SK-N-SH (cell line): ENCODE results near the gene SDCCAG8. TPM values are rescaled to one million over a fixed set of nuclear protein-coding genes. Genes with fewer than 3 reads are reported as not detected.

ENCODE experiments used
- CTCF ChIA-PET: fragments of 300-600, 350-600 bp; formaldehyde crosslinking; extraction: SDS; loops from one replicate; lab custom pipeline; 2021; lab: Yijun Ruan, JAX
- POLR2A ChIA-PET: fragments of 350-600 bp; sonication (Branson Sonifier 250); formaldehyde crosslinking; extraction: SDS; loops from one replicate; lab custom pipeline; 2020; ENCODE audit warnings: antibody characterized with exemption, inconsistent platforms; lab: Yijun Ruan, JAX
- DNase-seq: peaks from one replicate; pipeline ENCODE4 v3.0.0; 2012
- H2AFZ ChIP-seq: fragments of 200-600 bp; sonication (generic); 2 replicates; pipeline ENCODE4 v1.8.1; 2016; ENCODE audit warnings: antibody characterized with exemption, mild to moderate bottlenecking, low read depth
- H3F3A ChIP-seq: fragments of 200-600 bp; sonication (generic); replicated peaks from 2 replicates; pipeline ENCODE3; 2016; ENCODE audit warnings: antibody characterized with exemption, mild to moderate bottlenecking; ENCODE audit not compliant: insufficient read depth
- H3K27ac ChIP-seq, 2 experiments: fragments of 200-500 bp in 1 of 2; fragments of 200-600 bp in 1 of 2; sonication (Bioruptor generic) in 1 of 2; sonication (generic), shearing (Covaris generic) in 1 of 2; 2 replicates each; pipeline versions ENCODE4 v1.5.1 to v1.6.1; 2014 to 2016; ENCODE audit warnings: low read depth in 2 of 2, inconsistent platforms in 1 of 2, low read length in 1 of 2, mild to moderate bottlenecking in 1 of 2, mixed read lengths in 1 of 2
- H3K27me3 ChIP-seq: fragments of 200-600 bp; sonication (generic), shearing (Covaris generic); 2 replicates; pipeline ENCODE4 v1.6.1; 2016; ENCODE audit warnings: mixed run types; ENCODE audit not compliant: insufficient read depth
- H3K36me3 ChIP-seq, 2 experiments: fragments of 200-500 bp in 1 of 2; fragments of 200-600 bp in 1 of 2; sonication (Bioruptor generic) in 1 of 2; sonication (generic) in 1 of 2; replicated peaks in 1 of 2; 2 replicates each; pipeline versions ENCODE3 to v1.5.1; 2014 to 2016; ENCODE audit warnings: low read length in 1 of 2, mild to moderate bottlenecking in 1 of 2; ENCODE audit not compliant: insufficient read depth in 2 of 2, control insufficient read depth in 1 of 2
- H3K4me1 ChIP-seq, 2 experiments: fragments of 200-500 bp in 1 of 2; fragments of 200-600 bp in 1 of 2; sonication (Bioruptor generic) in 1 of 2; sonication (generic), shearing (Covaris generic) in 1 of 2; 2 replicates each; pipeline versions ENCODE4 v1.5.1 to v1.6.1; 2014 to 2016; ENCODE audit warnings: low read depth in 1 of 2, low read length in 1 of 2, mixed run types in 1 of 2; ENCODE audit not compliant: insufficient read depth in 2 of 2, control insufficient read depth in 1 of 2
- H3K4me2 ChIP-seq: fragments of 200-600 bp; sonication (generic), shearing (Covaris generic); 2 replicates; pipeline ENCODE4 v1.6.1; 2017; ENCODE audit warnings: mixed run types
- H3K4me3 ChIP-seq, 2 experiments: fragments of 200-500 bp in 1 of 2; fragments of 200-600 bp in 1 of 2; sonication (Bioruptor generic) in 1 of 2; sonication (generic), shearing (Covaris generic) in 1 of 2; 2 replicates each; pipeline versions ENCODE4 v1.5.1 to v1.8.1; 2014 to 2016; ENCODE audit warnings: low read depth in 2 of 2, inconsistent platforms in 1 of 2, low read length in 1 of 2, mild to moderate bottlenecking in 1 of 2, mixed read lengths in 1 of 2, moderate library complexity in 1 of 2
- H3K79me2 ChIP-seq: fragments of 200-600 bp; sonication (generic); 2 replicates; pipeline ENCODE4 v1.8.1; 2017; ENCODE audit warnings: mild to moderate bottlenecking; ENCODE audit not compliant: insufficient read depth
- H3K9ac ChIP-seq: fragments of 200-600 bp; sonication (generic); 2 replicates; pipeline ENCODE4 v1.6.1; 2017; ENCODE audit warnings: mixed run types
- H3K9me2 ChIP-seq: fragments of 200-600 bp; sonication (generic); 2 replicates; pipeline ENCODE4 v1.6.1; 2017; ENCODE audit warnings: mixed run types
- H3K9me3 ChIP-seq: fragments of 200-600 bp; sonication (generic); 2 replicates; pipeline ENCODE4 v1.6.1; 2017; ENCODE audit warnings: mixed run types, mild to moderate bottlenecking, moderate library complexity
- H4K20me1 ChIP-seq: fragments of 200-600 bp; sonication (generic); 2 replicates; pipeline ENCODE4 v1.6.1; 2017; ENCODE audit warnings: mild to moderate bottlenecking, mixed run types; ENCODE audit not compliant: insufficient read depth
- CHD2 ChIP-seq: fragments of 150-350 bp; IDR thresholded peaks from 2 replicates; pipeline ENCODE4 v1.6.1; 2018; ENCODE audit warnings: low read length; ENCODE audit not compliant: partially characterized antibody
- ELF1 ChIP-seq: IDR thresholded peaks from 2 replicates; pipeline ENCODE4 v1.4.0; 2012
- EZH2phosphoT487 ChIP-seq: fragments of 200-600 bp; sonication (generic); IDR thresholded peaks from 2 replicates; pipeline ENCODE4 v1.6.1; 2017; ENCODE audit warnings: low read depth, mixed run types, mild to moderate bottlenecking, antibody characterized with exemption, moderate library complexity, borderline replicate concordance
- FOSL2 ChIP-seq: IDR thresholded peaks from 2 replicates; pipeline ENCODE4 v1.4.0; 2012; ENCODE audit warnings: low read depth, mild to moderate bottlenecking, moderate library complexity, borderline replicate concordance
- FOXJ3 ChIP-seq: sonication (generic); formaldehyde crosslinking; IDR thresholded peaks from 2 replicates; pipeline ENCODE4 v1.5.1; 2020; ENCODE audit warnings: mild to moderate bottlenecking, missing genetic modification reagents
- GATA2 ChIP-seq: sonication (generic); formaldehyde crosslinking; IDR thresholded peaks from 2 replicates; pipeline ENCODE4 v1.5.0; 2020; ENCODE audit warnings: mild to moderate bottlenecking, missing genetic modification reagents
- MEF2A ChIP-seq: IDR thresholded peaks from 2 replicates; pipeline ENCODE4 v1.4.0; 2012; ENCODE audit warnings: low read depth, borderline replicate concordance
- RCOR1 ChIP-seq: fragments of 150-350 bp; IDR thresholded peaks from 2 replicates; pipeline ENCODE4 v1.6.1; 2017; ENCODE audit warnings: antibody characterized with exemption, low read length
- REST ChIP-seq: IDR thresholded peaks from 2 replicates; pipeline ENCODE4 v1.6.1; 2012; ENCODE audit warnings: mild to moderate bottlenecking, low read depth, low read length, moderate library complexity
- RFX5 ChIP-seq: IDR thresholded peaks from 2 replicates; pipeline ENCODE4 v1.6.1; 2012; ENCODE audit warnings: mild to moderate bottlenecking, improper control_type of control experiment, low read length
- RXRA ChIP-seq: IDR thresholded peaks from 2 replicates; pipeline ENCODE4 v1.4.0; 2012; ENCODE audit warnings: low read depth, mild to moderate bottlenecking, borderline replicate concordance
- SIN3A ChIP-seq: IDR thresholded peaks from 2 replicates; pipeline ENCODE4 v1.6.1; 2012; ENCODE audit warnings: low read depth, mild to moderate bottlenecking, low read length, moderate library complexity, borderline replicate concordance
- ZBTB33 ChIP-seq: IDR thresholded peaks from 2 replicates; pipeline ENCODE4 v1.4.0; 2012; ENCODE audit warnings: low read depth, borderline replicate concordance
- WGBS: methylation state at CpG from one replicate; pipeline ENCODE4 v1.1.6; 2017; ENCODE audit warnings: low lambda C conversion rate; 5-methylcytosine and 5-hydroxymethylcytosine counted together
- polyA plus RNA-seq, 3 experiments: library from polyadenylated mRNA; depleted of rRNA; stranded (reverse); fragments of >200 nt; gene quantifications; 2 replicates each; pipeline ENCODE4 v1.2.3, GENCODE V29; 2012
- TF ChIP-seq, protein P1 (sequence below): fragments of 150-350 bp; IDR thresholded peaks from 2 replicates; pipeline ENCODE4 v1.6.1; 2016; ENCODE audit warnings: mild to moderate bottlenecking, low read depth, low read length
- TF ChIP-seq, protein P2 (sequence below): IDR thresholded peaks from 2 replicates; pipeline ENCODE4 v1.4.0; 2012; ENCODE audit warnings: low read depth, borderline replicate concordance

The SDCCAG8 gene
- polyA plus RNA-seq, 1 of the 3 experiments (the other 2 are of a cell fraction): 22.7 TPM

- H3K79me2 ChIP-seq: no peaks in the 10 kb centered on the region
- no peaks in the 10 kb centered on the region for H3F3A ChIP-seq
- POLR2A ChIA-PET: no interaction called here
- no peaks in the 10 kb centered on the region for H3K9me3 ChIP-seq
- no peak overlapping the region for H2AFZ ChIP-seq
- CTCF ChIA-PET: interaction anchor here (0.9 kb wide), 2 partner anchors 23 to 124 kb away, joined by 3 read pairs; no protein-coding TSS in a partner anchor
- H3K9me2 ChIP-seq: no peaks in the 10 kb centered on the region
- no peaks in the 10 kb centered on the region for H3K27me3 ChIP-seq
- H3K27ac ChIP-seq: no peak overlapping the region
- no peak for DNase-seq
- H3K36me3 ChIP-seq: peaks cover 4 to 16% of the 10 kb centered on the region in 2 experiments
- H3K9ac ChIP-seq: no peak overlapping the region
- TF ChIP-seq CHD2 (no peak), RXRA (no peak), ZBTB33 (no peak), ELF1 (no peak), FOSL2 (no peak), GATA2 (CRISPR knock-in tag) (no peak)
- TF ChIP-seq, protein P1, sequence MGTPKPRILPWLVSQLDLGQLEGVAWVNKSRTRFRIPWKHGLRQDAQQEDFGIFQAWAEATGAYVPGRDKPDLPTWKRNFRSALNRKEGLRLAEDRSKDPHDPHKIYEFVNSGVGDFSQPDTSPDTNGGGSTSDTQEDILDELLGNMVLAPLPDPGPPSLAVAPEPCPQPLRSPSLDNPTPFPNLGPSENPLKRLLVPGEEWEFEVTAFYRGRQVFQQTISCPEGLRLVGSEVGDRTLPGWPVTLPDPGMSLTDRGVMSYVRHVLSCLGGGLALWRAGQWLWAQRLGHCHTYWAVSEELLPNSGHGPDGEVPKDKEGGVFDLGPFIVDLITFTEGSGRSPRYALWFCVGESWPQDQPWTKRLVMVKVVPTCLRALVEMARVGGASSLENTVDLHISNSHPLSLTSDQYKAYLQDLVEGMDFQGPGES: no peak
- H4K20me1 ChIP-seq: no peaks in the 10 kb centered on the region
- H3K4me2 ChIP-seq: no peak overlapping the region
- no peak overlapping the region for H3K4me3 ChIP-seq
- no peaks in the 10 kb centered on the region; a peak in 1 of 4 replicates for H3K4me1 ChIP-seq
Observed at GRCh38 chr1:243367314-243367713, 111.5 kb downstream of the SDCCAG8 start.

DNA sequence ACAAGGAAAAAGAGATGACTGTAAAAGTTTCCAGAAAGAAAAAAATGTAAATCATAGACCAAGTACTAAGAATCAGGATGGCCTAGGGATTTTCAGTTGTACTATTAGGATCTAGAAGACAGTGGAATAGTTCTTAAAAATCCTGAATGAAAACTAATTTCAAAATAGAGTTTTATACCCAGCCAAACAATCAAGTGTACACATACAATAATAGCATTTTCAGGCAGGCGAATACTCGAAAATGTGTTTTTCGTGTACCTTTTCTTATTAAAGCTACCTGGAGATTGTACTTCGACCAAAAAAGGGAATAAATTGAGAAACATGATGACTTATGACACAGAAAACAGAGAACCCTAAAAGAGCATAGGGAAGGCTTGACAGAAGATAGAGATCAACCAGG is 118.6 kb downstream of the SDCCAG8 start:
- Histone ChIP-seq H3K36me3 (peaks cover 18 to 27% of the 10 kb centered on the region in 2 experiments), H3K4me1 (peaks cover 0 to 2% of the 10 kb centered on the region in 2 experiments; a peak in 1 of 4 replicates), H3K9ac (no peak overlapping the region), H3K27me3 (no peaks in the 10 kb centered on the region)
- CTCF ChIA-PET: no interaction called here
- TF ChIP-seq SIN3A: no peak
- TF ChIP-seq, protein P2, sequence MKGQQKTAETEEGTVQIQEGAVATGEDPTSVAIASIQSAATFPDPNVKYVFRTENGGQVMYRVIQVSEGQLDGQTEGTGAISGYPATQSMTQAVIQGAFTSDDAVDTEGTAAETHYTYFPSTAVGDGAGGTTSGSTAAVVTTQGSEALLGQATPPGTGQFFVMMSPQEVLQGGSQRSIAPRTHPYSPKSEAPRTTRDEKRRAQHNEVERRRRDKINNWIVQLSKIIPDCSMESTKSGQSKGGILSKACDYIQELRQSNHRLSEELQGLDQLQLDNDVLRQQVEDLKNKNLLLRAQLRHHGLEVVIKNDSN: no peak
- no peak for TF ChIP-seq RCOR1
- TF ChIP-seq RFX5: no peak
- TF ChIP-seq MEF2A: no peak
- TF ChIP-seq CHD2: no peak
- TF ChIP-seq EZH2phosphoT487: no peak
- no peak for TF ChIP-seq REST
- no peak for TF ChIP-seq FOXJ3 (CRISPR knock-in tag)
- TF ChIP-seq, all 33 proteins: peak for 0
- POLR2A ChIA-PET: no interaction called here
- Histone ChIP-seq H3F3A (no peaks in the 10 kb centered on the region), H4K20me1 (no peaks in the 10 kb centered on the region), H3K4me3 (no peak overlapping the region), H2AFZ (no peak overlapping the region), H3K4me2 (no peak overlapping the region), H3K9me2 (no peaks in the 10 kb centered on the region), H3K27ac (no peak overlapping the region), H3K79me2 (no peaks in the 10 kb centered on the region), H3K9me3 (0 out of 2 replicates have a peak, but pooled peaks cover 4% of the 10 kb centered on the region)
- WGBS: 94% methylated on average over 4 of the region's 4 CpGs
- no peak for DNase-seq
